ENCODE data around the gene NHP2.

Gene NHP2

GRCh38 chr5:178147406-178147805 lies 6.3 kb downstream of the NHP2 start:
- DNase-seq (ENCODE audit: low read depth, low spot score), result no peak
- in situ Hi-C loops (cut with HindIII; ENCODE audit: low sequenced_read_pairs), result no loop called here
- no peak for TF ChIP-seq CTCF (IDR thresholded peaks at IDR 0.05; ENCODE audit: low read depth, low read length)
- no peak overlapping the region for H3K4me3 ChIP-seq (ENCODE audit: low read depth, low read length)

- no peak overlapping the region for H3K4me3 ChIP-seq (ENCODE audit: low read depth, low read length)
- peak; percentile 83 for TF ChIP-seq CTCF (IDR thresholded peaks at IDR 0.05; ENCODE audit: low read depth, low read length)
- peak; percentile 28 for DNase-seq (ENCODE audit: low read depth, low spot score)
- in situ Hi-C loops (cut with HindIII; ENCODE audit: low sequenced_read_pairs), result no loop called here
These were observed 7.5 kb downstream of the NHP2 start for GRCh38 chr5:178145965-178146820.

- DNase-seq (ENCODE audit: low read depth, low spot score), result no peak
- in situ Hi-C loops (cut with HindIII; ENCODE audit: low sequenced_read_pairs), result no loop called here
- no peak for TF ChIP-seq CTCF (IDR thresholded peaks at IDR 0.05; ENCODE audit: low read depth, low read length)
- no peak overlapping the region for H3K4me3 ChIP-seq (ENCODE audit: low read depth, low read length)
These were observed 9.8 kb downstream of the NHP2 start for GRCh38 chr5:178143901-178144300.

GRCh38 chr5:178143246-178143645 lies 10.4 kb downstream of the NHP2 start:
- in situ Hi-C loops (cut with HindIII; ENCODE audit: low sequenced_read_pairs), result no loop called here
- TF ChIP-seq CTCF (IDR thresholded peaks at IDR 0.05; ENCODE audit: low read depth, low read length), result no peak
- DNase-seq (ENCODE audit: low read depth, low spot score), result no peak

GRCh38 chr5:178142642-178143041 lies 11.0 kb downstream of the NHP2 start:
- in situ Hi-C loops (cut with HindIII; ENCODE audit: low sequenced_read_pairs), result no loop called here
- H3K4me3 ChIP-seq (ENCODE audit: low read depth, low read length), result no peak overlapping the region
- no peak for TF ChIP-seq CTCF (IDR thresholded peaks at IDR 0.05; ENCODE audit: low read depth, low read length)
- DNase-seq (ENCODE audit: low read depth, low spot score), result no peak

More at GRCh38 chr5:178143246-178143645, 10.4 kb downstream of the NHP2 start:
- no peak overlapping the region for H3K4me3 ChIP-seq (ENCODE audit: low read depth, low read length)

GRCh38 chr5:178141550-178141949 lies 12.1 kb downstream of the NHP2 start:
- in situ Hi-C loops (cut with HindIII; ENCODE audit: low sequenced_read_pairs), result no loop called here
- no peak for DNase-seq (ENCODE audit: low read depth, low spot score)
- TF ChIP-seq CTCF (IDR thresholded peaks at IDR 0.05; ENCODE audit: low read depth, low read length), result no peak
- no peak overlapping the region for H3K4me3 ChIP-seq (ENCODE audit: low read depth, low read length)

Data from astrocyte of the spinal cord (primary cell).